HepG2 (cell line): Measurements from ENCODE around the gene SLC35G2. TPM values are rescaled to one million over a fixed set of nuclear protein-coding genes. Genes with fewer than 3 reads are reported as not detected.

Source experiments
- CEBPB ChIP-seq: IDR thresholded peaks from 2 replicates; pipeline ENCODE4 v1.6.1; 2011; ENCODE audit warnings: low read depth, low read length, improper control_type of control experiment, borderline replicate concordance
- FOXA1 ChIP-seq, 2 experiments: fragments of 450-650 bp in 1 of 2; sonication (generic) in 1 of 2; formaldehyde crosslinking in 1 of 2; IDR thresholded peaks; 2 replicates each; pipeline versions ENCODE4 v1.4.0 to v1.6.1; 2016 to 2020; ENCODE audit warnings: missing genetic modification reagents in 1 of 2
- HNRNPL ChIP-seq: fragments of 200-400 bp; formaldehyde crosslinking; IDR thresholded peaks from 2 replicates; pipeline ENCODE4 v1.6.1; 2017; ENCODE audit warnings: mild to moderate bottlenecking, low read depth, low read length
- KLF12 ChIP-seq: sonication (generic); formaldehyde crosslinking; IDR thresholded peaks from 2 replicates; pipeline ENCODE4 v1.4.0; 2020; ENCODE audit warnings: missing genetic modification reagents, borderline replicate concordance
- KLF13 ChIP-seq: sonication (generic); formaldehyde crosslinking; IDR thresholded peaks from 2 replicates; pipeline ENCODE4 v1.4.0; 2020; ENCODE audit warnings: mild to moderate bottlenecking, missing genetic modification reagents
- PHF5A ChIP-seq: IDR thresholded peaks from one replicate; pipeline ENCODE4 v1.6.1; 2018; ENCODE audit warnings: low read depth, missing genetic modification reagents; ENCODE audit not compliant: unreplicated experiment
- ZNF101 ChIP-seq: sonication (generic); formaldehyde crosslinking; IDR thresholded peaks from 2 replicates; pipeline ENCODE4 v1.4.0; 2020; ENCODE audit warnings: mild to moderate bottlenecking, low read depth, missing genetic modification reagents, borderline replicate concordance
- ZNF274 ChIP-seq: sonication (generic); formaldehyde crosslinking; IDR thresholded peaks from 2 replicates; pipeline ENCODE4 v1.5.1; 2020; ENCODE audit warnings: mild to moderate bottlenecking, missing genetic modification reagents
- ZNF292 ChIP-seq: sonication (generic); formaldehyde crosslinking; IDR thresholded peaks from 2 replicates; pipeline ENCODE4 v1.8.1; 2022; ENCODE audit warnings: mild to moderate bottlenecking, low read depth, missing genetic modification reagents, borderline replicate concordance
- ZNF407 ChIP-seq: sonication (generic); formaldehyde crosslinking; IDR thresholded peaks from one replicate; pipeline ENCODE4 v1.5.1; 2020; ENCODE audit warnings: mild to moderate bottlenecking, missing genetic modification reagents; ENCODE audit errors: not compliant biosample characterization
- ZNF484 ChIP-seq: sonication (generic); formaldehyde crosslinking; IDR thresholded peaks from 2 replicates; pipeline ENCODE4 v1.5.1; 2020; ENCODE audit warnings: mild to moderate bottlenecking, low read depth, missing genetic modification reagents, borderline replicate concordance
- ZNF557 ChIP-seq: sonication (generic); formaldehyde crosslinking; IDR thresholded peaks from 2 replicates; pipeline ENCODE4 v1.4.0; 2020; ENCODE audit warnings: missing genetic modification reagents
- ZSCAN25 ChIP-seq: sonication (generic); formaldehyde crosslinking; IDR thresholded peaks from 2 replicates; pipeline ENCODE4 v1.8.0; 2022; ENCODE audit warnings: mild to moderate bottlenecking, missing genetic modification reagents
- polyA plus RNA-seq, 8 experiments: library from polyadenylated mRNA; depleted of rRNA in 3 of 8; stranded (reverse) in 7 of 8; unstranded in 1 of 8; fragments of >200 nt; fragmentation: Illumina TruSeq in 4 of 8; extraction: Trizol in 4 of 8; gene quantifications; 2 replicates each; pipeline versions ENCODE4 v1.2.1 to v1.2.3, GENCODE V29; 2011 to 2016; ENCODE audit warnings: low read depth in 4 of 8, missing spikeins in 1 of 8, mixed read lengths in 1 of 8; ENCODE audit not compliant: insufficient read depth in 1 of 8
- total RNA-seq, 5 experiments: library from RNA; depleted of rRNA; stranded (reverse); fragments of >200 nt; fragmentation: Illumina TruSeq; extraction: Trizol; gene quantifications; 2 replicates each; pipeline ENCODE4 v1.2.3, GENCODE V29; 2016; ENCODE audit warnings: low read depth in 1 of 5
- TF ChIP-seq, protein P1 (sequence below): sonication (generic); formaldehyde crosslinking; IDR thresholded peaks from 2 replicates; pipeline ENCODE4 v1.4.0; 2020; ENCODE audit warnings: mild to moderate bottlenecking, missing genetic modification reagents

The SLC35G2 gene
- total and polyA plus RNA-seq, 2 of the 13 experiments (the other 11 are each of a cell fraction or from before 2014, with no cell fraction given) = 7.6 to 10.3 TPM

- TF ChIP-seq ZNF407 (CRISPR knock-in tag) (peak; percentile 98), ZNF292 (CRISPR knock-in tag) (peak; percentile 94), ZSCAN25 (peak; percentile 63), ZNF101 (CRISPR knock-in tag) (peak; percentile 71; the same call in 1 of the 2 replicates), KLF13 (no peak), ZNF274 (peak; percentile 88), ZNF557 (CRISPR knock-in tag) (no peak), PHF5A (CRISPR knock-in tag) (no peak), ZNF484 (CRISPR knock-in tag) (no peak), FOXA1 (IDR thresholded peaks at IDR 0.05) (no peak), FOXA1 (CRISPR knock-in tag; IDR thresholded peaks at IDR 0.05) (0 out of 2 replicates have a peak, but pooled peaks have one; percentile 9), HNRNPL (0 out of 2 replicates have a peak, but pooled peaks have one; percentile 5), KLF12 (CRISPR knock-in tag) (no peak; the same call in 1 of the 2 replicates), CEBPB (no peak)
- TF ChIP-seq, protein P1, sequence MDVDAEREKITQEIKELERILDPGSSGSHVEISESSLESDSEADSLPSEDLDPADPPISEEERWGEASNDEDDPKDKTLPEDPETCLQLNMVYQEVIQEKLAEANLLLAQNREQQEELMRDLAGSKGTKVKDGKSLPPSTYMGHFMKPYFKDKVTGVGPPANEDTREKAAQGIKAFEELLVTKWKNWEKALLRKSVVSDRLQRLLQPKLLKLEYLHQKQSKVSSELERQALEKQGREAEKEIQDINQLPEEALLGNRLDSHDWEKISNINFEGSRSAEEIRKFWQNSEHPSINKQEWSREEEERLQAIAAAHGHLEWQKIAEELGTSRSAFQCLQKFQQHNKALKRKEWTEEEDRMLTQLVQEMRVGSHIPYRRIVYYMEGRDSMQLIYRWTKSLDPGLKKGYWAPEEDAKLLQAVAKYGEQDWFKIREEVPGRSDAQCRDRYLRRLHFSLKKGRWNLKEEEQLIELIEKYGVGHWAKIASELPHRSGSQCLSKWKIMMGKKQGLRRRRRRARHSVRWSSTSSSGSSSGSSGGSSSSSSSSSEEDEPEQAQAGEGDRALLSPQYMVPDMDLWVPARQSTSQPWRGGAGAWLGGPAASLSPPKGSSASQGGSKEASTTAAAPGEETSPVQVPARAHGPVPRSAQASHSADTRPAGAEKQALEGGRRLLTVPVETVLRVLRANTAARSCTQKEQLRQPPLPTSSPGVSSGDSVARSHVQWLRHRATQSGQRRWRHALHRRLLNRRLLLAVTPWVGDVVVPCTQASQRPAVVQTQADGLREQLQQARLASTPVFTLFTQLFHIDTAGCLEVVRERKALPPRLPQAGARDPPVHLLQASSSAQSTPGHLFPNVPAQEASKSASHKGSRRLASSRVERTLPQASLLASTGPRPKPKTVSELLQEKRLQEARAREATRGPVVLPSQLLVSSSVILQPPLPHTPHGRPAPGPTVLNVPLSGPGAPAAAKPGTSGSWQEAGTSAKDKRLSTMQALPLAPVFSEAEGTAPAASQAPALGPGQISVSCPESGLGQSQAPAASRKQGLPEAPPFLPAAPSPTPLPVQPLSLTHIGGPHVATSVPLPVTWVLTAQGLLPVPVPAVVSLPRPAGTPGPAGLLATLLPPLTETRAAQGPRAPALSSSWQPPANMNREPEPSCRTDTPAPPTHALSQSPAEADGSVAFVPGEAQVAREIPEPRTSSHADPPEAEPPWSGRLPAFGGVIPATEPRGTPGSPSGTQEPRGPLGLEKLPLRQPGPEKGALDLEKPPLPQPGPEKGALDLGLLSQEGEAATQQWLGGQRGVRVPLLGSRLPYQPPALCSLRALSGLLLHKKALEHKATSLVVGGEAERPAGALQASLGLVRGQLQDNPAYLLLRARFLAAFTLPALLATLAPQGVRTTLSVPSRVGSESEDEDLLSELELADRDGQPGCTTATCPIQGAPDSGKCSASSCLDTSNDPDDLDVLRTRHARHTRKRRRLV = peak; percentile 75; the same call in 1 of the 2 replicates
Measured at GRCh38 chr3:136861890-136862616, 43.1 kb downstream of the SLC35G2 start, which contains the start of gene NCK1 (continued).
